IMR-90 (cell line): Measurements from ENCODE around the gene LTBP2.

Source experiments
- BHLHE40 ChIP-seq: fragments of 150-350 bp; IDR thresholded peaks from 2 replicates; pipeline ENCODE4 v1.6.1; 2016; ENCODE audit warnings: mild to moderate bottlenecking, low read depth, low read length
- CEBPB ChIP-seq: IDR thresholded peaks from 2 replicates; pipeline ENCODE4 v1.6.1; 2012; ENCODE audit warnings: low read depth, low read length, improper control_type of control experiment
- CHD1 ChIP-seq: IDR thresholded peaks from 2 replicates; pipeline ENCODE4 v1.6.1; 2012; ENCODE audit warnings: low read depth, low read length, improper control_type of control experiment
- CTCF ChIP-seq: conservative IDR thresholded peaks from 2 replicates; pipeline ENCODE4 v1.5.1; 2012; ENCODE audit warnings: mild to moderate bottlenecking, low read depth, low read length, improper control_type of control experiment
- ELK1 ChIP-seq: fragments of 150-350 bp; IDR thresholded peaks from 2 replicates; pipeline ENCODE4 v1.6.1; 2016; ENCODE audit warnings: low read depth, mild to moderate bottlenecking, low read length, moderate library complexity, borderline replicate concordance
- MAFK ChIP-seq: IDR thresholded peaks from 2 replicates; pipeline ENCODE4 v1.6.1; 2012; ENCODE audit warnings: low read depth, low read length, improper control_type of control experiment
- MAZ ChIP-seq: IDR thresholded peaks from 2 replicates; pipeline ENCODE4 v1.6.1; 2012; ENCODE audit warnings: low read depth, mild to moderate bottlenecking, low read length, improper control_type of control experiment, moderate library complexity, borderline replicate concordance
- MXI1 ChIP-seq: IDR thresholded peaks from 2 replicates; pipeline ENCODE4 v1.6.1; 2012; ENCODE audit warnings: low read depth, mild to moderate bottlenecking, low read length, moderate library complexity, borderline replicate concordance
- POLR2A ChIP-seq: IDR thresholded peaks from 2 replicates; pipeline ENCODE4 v1.6.1; 2012; ENCODE audit warnings: mild to moderate bottlenecking, low read depth, low read length
- RAD21 ChIP-seq: IDR thresholded peaks from 2 replicates; pipeline ENCODE4 v1.6.1; 2012; ENCODE audit warnings: low read length, improper control_type of control experiment
- RCOR1 ChIP-seq: IDR thresholded peaks from 2 replicates; pipeline ENCODE4 v1.6.1; 2012; ENCODE audit warnings: mild to moderate bottlenecking, low read length, improper control_type of control experiment; ENCODE audit not compliant: insufficient replicate concordance
- RFX5 ChIP-seq: IDR thresholded peaks from 2 replicates; pipeline ENCODE4 v1.8.0; 2012; ENCODE audit warnings: low read depth, mild to moderate bottlenecking, low read length, moderate library complexity
- SMC3 ChIP-seq: fragments of 150-350 bp; IDR thresholded peaks from 2 replicates; pipeline ENCODE4 v1.6.1; 2016; ENCODE audit warnings: low read depth, mild to moderate bottlenecking, antibody characterized with exemption, low read length, moderate library complexity
- USF2 ChIP-seq: fragments of 150-350 bp; IDR thresholded peaks from 2 replicates; pipeline ENCODE4 v1.6.1; 2017; ENCODE audit warnings: mild to moderate bottlenecking, antibody characterized with exemption, low read length, low read depth

GRCh38 chr14:74622257-74622656 lies 10.2 kb upstream of the LTBP2 start:
- TF ChIP-seq CTCF, result no peak
- TF ChIP-seq BHLHE40, result no peak
- TF ChIP-seq CEBPB, result no peak
- no peak for TF ChIP-seq USF2
- TF ChIP-seq MAFK, result no peak
- no peak for TF ChIP-seq POLR2A
- TF ChIP-seq MXI1, result no peak
- TF ChIP-seq RCOR1, result no peak
- no peak for TF ChIP-seq ELK1
- TF ChIP-seq RFX5, result no peak
- TF ChIP-seq MAZ, result no peak
- TF ChIP-seq RAD21, result no peak
- TF ChIP-seq SMC3, result no peak
- no peak for TF ChIP-seq CHD1
